IMR-90 (cell line): ENCODE data around the gene SHC4. TPM values are rescaled to one million over a fixed set of nuclear protein-coding genes. Genes with fewer than 3 reads are reported as not detected.

Experiments used
- ATAC-seq: fragments of 200-7000 bp; cut with Tn5 transposase; 2 replicates; pipeline ENCODE4 v1.9.1; 2020; ENCODE audit warnings: low read depth, mild to moderate bottlenecking, moderate library complexity
- BruUV-seq: library from RNA; stranded (reverse); fragments of 400-500 nt; replicated peaks from 2 replicates; lab custom pipeline; 2021; lab: Mats Ljungman, UMichigan
- CTCF ChIA-PET: fragments of 300-600 bp; formaldehyde crosslinking; extraction: SDS; loops from one replicate; lab custom pipeline; 2021; ENCODE audit warnings: antibody characterized with exemption; lab: Yijun Ruan, JAX
- POLR2A ChIA-PET: fragments of 300-600 bp; sonication (Branson Sonifier 250); formaldehyde crosslinking; loops from one replicate; lab custom pipeline; 2022; ENCODE audit warnings: antibody characterized with exemption; ENCODE audit not compliant: unreplicated experiment; lab: Charles Lee
- DNase-seq: peaks from one replicate; pipeline ENCODE4 v3.0.0; 2013
- H2AFZ ChIP-seq: replicated peaks from 2 replicates; pipeline ENCODE3; 2013; ENCODE audit warnings: low read length, mild to moderate bottlenecking; ENCODE audit not compliant: poor library complexity
- H2AK5ac ChIP-seq: 2 replicates; pipeline ENCODE4 v1.6.1; 2013; ENCODE audit warnings: low read depth, low read length, inconsistent platforms
- H2AK9ac ChIP-seq: replicated peaks from 2 replicates; pipeline ENCODE3; 2013; ENCODE audit warnings: mild to moderate bottlenecking, low read depth, low read length, moderate library complexity; ENCODE audit not compliant: poor library complexity
- H2BK120ac ChIP-seq: 2 replicates; pipeline ENCODE4 v1.6.1; 2013; ENCODE audit warnings: low read depth, low read length, inconsistent platforms
- H2BK15ac ChIP-seq: 3 replicates; pipeline ENCODE4 v1.6.1; 2013; ENCODE audit warnings: low read depth, low read length, inconsistent platforms
- H2BK20ac ChIP-seq: 2 replicates; pipeline ENCODE4 v1.6.1; 2013; ENCODE audit warnings: low read depth, mild to moderate bottlenecking, inconsistent platforms, low read length, moderate library complexity
- H2BK5ac ChIP-seq: 2 replicates; pipeline ENCODE4 v1.6.1; 2013; ENCODE audit warnings: mild to moderate bottlenecking, low read depth, low read length, inconsistent platforms; ENCODE audit not compliant: poor library complexity, severe bottlenecking
- H3K14ac ChIP-seq: replicated peaks from 2 replicates; pipeline ENCODE4 v1.6.1; 2013; ENCODE audit warnings: low read depth, low read length, inconsistent platforms
- H3K18ac ChIP-seq: 2 replicates; pipeline ENCODE4 v1.6.1; 2013; ENCODE audit warnings: low read depth, low read length, control low read depth
- H3K23ac ChIP-seq: 2 replicates; pipeline ENCODE4 v1.6.1; 2013; ENCODE audit warnings: low read depth, low read length, inconsistent platforms
- H3K27ac ChIP-seq: 2 replicates; pipeline ENCODE4 v1.5.1; 2013; ENCODE audit warnings: mild to moderate bottlenecking, control low read depth, low read length; ENCODE audit not compliant: insufficient read depth
- H3K27me3 ChIP-seq: 2 replicates; pipeline ENCODE4 v1.6.1; 2013; ENCODE audit warnings: low read length; ENCODE audit not compliant: control insufficient read depth, insufficient read depth
- H3K36me3 ChIP-seq: 2 replicates; pipeline ENCODE4 v1.6.1; 2013; ENCODE audit warnings: low read length, mixed read lengths; ENCODE audit not compliant: control insufficient read depth, insufficient read depth
- H3K4ac ChIP-seq: 2 replicates; pipeline ENCODE4 v1.6.1; 2013; ENCODE audit warnings: low read depth, low read length, inconsistent platforms
- H3K4me1 ChIP-seq: 2 replicates; pipeline ENCODE4 v1.6.1; 2013; ENCODE audit warnings: low read length, mixed read lengths; ENCODE audit not compliant: control insufficient read depth, insufficient read depth
- H3K4me2 ChIP-seq: 2 replicates; pipeline ENCODE4 v1.6.1; 2013; ENCODE audit warnings: low read depth, mild to moderate bottlenecking, control low read depth, low read length, moderate library complexity
- H3K4me3 ChIP-seq: 2 replicates; pipeline ENCODE4 v1.5.1; 2013; ENCODE audit warnings: low read depth, mild to moderate bottlenecking, control low read depth, low read length, moderate library complexity; ENCODE audit not compliant: insufficient read depth
- H3K56ac ChIP-seq: 2 replicates; pipeline ENCODE4 v1.6.1; 2013; ENCODE audit warnings: low read length, inconsistent platforms; ENCODE audit not compliant: insufficient read depth; ENCODE audit errors: extremely low read depth
- H3K79me1 ChIP-seq, 2 experiments: 2 replicates each; pipeline ENCODE4 v1.6.1; 2013; ENCODE audit warnings: low read length in 2 of 2, inconsistent platforms in 1 of 2, low read depth in 1 of 2
- H3K9ac ChIP-seq: 2 replicates; pipeline ENCODE4 v1.6.1; 2013; ENCODE audit warnings: low read depth, low read length, control low read depth
- H3K9me1 ChIP-seq: 2 replicates; pipeline ENCODE4 v1.6.1; 2013; ENCODE audit warnings: low read length, inconsistent platforms; ENCODE audit not compliant: insufficient read depth
- H3K9me3 ChIP-seq: 2 replicates; pipeline ENCODE4 v1.6.1; 2013; ENCODE audit warnings: low read length; ENCODE audit not compliant: control insufficient read depth, insufficient read depth
- H4K20me1 ChIP-seq: 2 replicates; pipeline ENCODE4 v1.6.1; 2013; ENCODE audit warnings: low read length, inconsistent platforms; ENCODE audit not compliant: insufficient read depth
- H4K5ac ChIP-seq: 2 replicates; pipeline ENCODE4 v1.6.1; 2013; ENCODE audit warnings: mild to moderate bottlenecking, low read depth, low read length, control low read depth
- H4K8ac ChIP-seq, 2 experiments: 2 replicates each; pipeline ENCODE4 v1.6.1; 2013; ENCODE audit warnings: low read depth in 2 of 2, low read length in 2 of 2, control low read depth in 1 of 2, inconsistent platforms in 1 of 2
- H4K91ac ChIP-seq: 2 replicates; pipeline ENCODE4 v1.6.1; 2013; ENCODE audit warnings: low read depth, low read length, inconsistent platforms; ENCODE audit not compliant: insufficient read depth
- CEBPB ChIP-seq: IDR thresholded peaks from 2 replicates; pipeline ENCODE4 v1.6.1; 2012; ENCODE audit warnings: low read depth, low read length, improper control_type of control experiment
- POLR2A ChIP-seq: IDR thresholded peaks from 2 replicates; pipeline ENCODE4 v1.6.1; 2012; ENCODE audit warnings: mild to moderate bottlenecking, low read depth, low read length
- WGBS, 2 experiments: methylation state at CpG; one replicate each; pipeline versions ENCODE4 v1.1.5 to v1.1.7; 2013; ENCODE audit warnings: missing lambda C conversion rate in 2 of 2; ENCODE audit not compliant: insufficient read length in 1 of 2; ENCODE audit errors: extremely low coverage in 2 of 2; 5-methylcytosine and 5-hydroxymethylcytosine counted together
- dilution Hi-C: fragments of 300-500 bp; cut with HindIII; formaldehyde crosslinking; loops from one replicate; pipeline ENCODE4 v1.14.3; 2018; ENCODE audit warnings: low sequenced_read_pairs; ENCODE audit not compliant: unreplicated experiment
- in situ Hi-C: fragments of 300-500 bp; cut with MboI; formaldehyde crosslinking; loops from 3 replicates; pipeline ENCODE4 v1.14.3; 2019; ENCODE audit warnings: low sequenced_read_pairs, inconsistent platforms, mixed read lengths
- intact Hi-C: fragments of 100-400 bp; cut with micrococcal nuclease; formaldehyde crosslinking; loops from 2 replicates; pipeline ENCODE4 v1.10.0; 2022
- polyA plus RNA-seq, 3 experiments: library from polyadenylated mRNA; depleted of rRNA; stranded (reverse); fragments of >200 nt; gene quantifications; 2 replicates each; pipeline ENCODE4 v1.2.3, GENCODE V29; 2012; ENCODE audit warnings: low replicate concordance in 1 of 3
- total RNA-seq: library from RNA; depleted of rRNA; stranded (reverse); fragments of >200 nt; gene quantifications from 2 replicates; pipeline ENCODE4 v1.2.3, GENCODE V29; 2012

Gene SHC4
- total and polyA plus RNA-seq, 2 of the 4 experiments (the other 2 are of a cell fraction): 0.91 to 2.7 TPM

DNA sequence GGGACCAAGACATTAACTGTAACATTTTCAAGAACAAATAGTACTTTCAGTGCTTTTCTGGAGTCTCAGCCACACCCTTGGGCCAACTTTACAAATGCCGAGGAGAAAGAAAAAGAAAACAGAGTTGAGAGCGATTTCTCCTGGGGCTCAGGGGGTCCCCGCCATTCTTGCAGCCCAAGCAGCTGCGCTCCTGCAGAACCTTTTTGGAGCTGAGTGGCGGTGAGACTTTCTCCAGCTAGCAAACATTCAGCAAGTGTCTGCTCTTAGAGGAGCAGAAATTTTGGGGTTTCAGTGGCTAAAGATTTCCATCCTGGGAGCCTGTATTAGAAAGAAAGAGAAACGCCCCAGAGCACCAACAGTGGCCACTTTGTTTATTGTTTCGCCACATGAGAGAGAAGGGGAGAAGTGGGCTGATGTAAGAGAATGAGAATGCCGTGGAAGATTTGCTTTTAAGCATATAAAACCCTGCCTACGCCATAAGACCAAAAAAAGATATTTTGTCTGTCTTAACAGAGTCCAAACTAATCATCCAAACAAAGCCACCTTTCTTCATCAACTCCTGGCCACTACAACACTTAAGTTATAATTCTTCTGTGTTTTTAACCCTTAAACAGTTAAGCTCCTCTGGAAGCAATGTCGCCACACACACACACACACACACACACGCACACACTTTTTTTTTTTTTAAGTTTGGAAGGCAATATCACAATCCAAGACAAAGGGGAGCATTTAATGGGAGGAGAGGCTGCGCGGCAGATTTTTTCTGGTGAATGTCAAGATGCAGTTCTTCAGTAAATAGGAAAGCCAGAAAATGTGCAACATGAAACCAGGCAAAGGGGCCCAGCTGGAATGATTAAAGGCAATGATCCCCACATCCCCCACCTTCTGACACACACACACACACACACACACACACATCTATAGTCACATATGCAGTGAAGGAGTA, 66.6 kb downstream of the SHC4 start:
- BruUV-seq: no TSS peak
- Histone ChIP-seq H4K5ac (peak overlapping the region; percentile 95), H2AK9ac (peak overlapping the region; percentile 68), H4K91ac (peak overlapping the region; percentile 84), H3K4me3 (peak overlapping the region; percentile 5; the same call in 1 of the 2 replicates), H4K8ac (peak overlapping the region; percentile 71 to 90), H3K27me3 (no peaks in the 10 kb centered on the region), H2AK5ac (peak overlapping the region; percentile 40; the same call in 1 of the 2 replicates), H3K14ac (peak overlapping the region; percentile 80), H2BK120ac (peak overlapping the region; percentile 91), H3K4me1 (peaks cover 12% of the 10 kb centered on the region), H3K9me3 (no peaks in the 10 kb centered on the region), H4K20me1 (no peaks in the 10 kb centered on the region), H3K79me1 (peaks cover 7 to 18% of the 10 kb centered on the region in 2 experiments; a peak in 3 of 4 replicates), H2BK5ac (peak overlapping the region; percentile 78), H3K9ac (peak overlapping the region; percentile 55), H3K36me3 (no peaks in the 10 kb centered on the region), H3K23ac (peak overlapping the region; percentile 74), H3K4ac (peak overlapping the region; percentile 86), H2BK20ac (peak overlapping the region; percentile 83), H3K18ac (peak overlapping the region; percentile 90), H3K9me1 (peaks cover 8% of the 10 kb centered on the region), H3K27ac (peak overlapping the region; percentile 87), H3K4me2 (peak overlapping the region; percentile 85), H2AFZ (peak overlapping the region; percentile 86), H2BK15ac (peak overlapping the region; percentile 73; the same call in 2 of the 3 replicates), H3K56ac (peak overlapping the region; percentile 57)
- TF ChIP-seq CEBPB: peak; percentile 48; the same call in 1 of the 2 replicates
- no peak for TF ChIP-seq POLR2A
- ChIA-PET CTCF (interaction anchor here (1.3 to 1.4 kb wide), 2 partner anchors 69 to 79 kb away, joined by 3 read pairs; no protein-coding TSS in a partner anchor), POLR2A (no interaction called here)
- 20% methylated on average over 1 of the region's 13 CpGs; no CpG with 5 or more reads in 1 of the 2 experiments for WGBS, 2 experiments
- peak; percentile 91 for ATAC-seq
- dilution Hi-C loops: no loop called here
- intact Hi-C loops: no loop called here
- in situ Hi-C loops: no loop called here
- DNase-seq: peak; percentile 82
